Neural progenitor cell (in vitro differentiated cells): ENCODE measurements around the gene ATP13A1. TPM values are rescaled to one million over a fixed set of nuclear protein-coding genes. Genes with fewer than 3 reads are reported as not detected.

Experiments
- DNase-seq: peaks from one replicate; pipeline ENCODE4 v3.0.0-alpha.2; 2016; ENCODE audit warnings: low spot score
- H2AFZ ChIP-seq: fragments of 200-600 bp; sonication (generic); replicated peaks from 2 replicates; pipeline ENCODE4 v1.6.1; 2016; ENCODE audit warnings: antibody characterized with exemption
- H3F3A ChIP-seq: fragments of 200-600 bp; sonication (generic); 2 replicates; pipeline ENCODE4 v1.6.1; 2016; ENCODE audit warnings: antibody characterized with exemption, low read depth
- H3K27ac ChIP-seq: fragments of 200-600 bp; sonication (generic); 2 replicates; pipeline ENCODE4 v1.5.1; 2016; ENCODE audit warnings: mild to moderate bottlenecking
- H3K27me3 ChIP-seq: fragments of 200-600 bp; sonication (generic); 2 replicates; pipeline ENCODE4 v1.6.1; 2016; ENCODE audit warnings: mild to moderate bottlenecking, moderate library complexity
- H3K36me3 ChIP-seq: fragments of 200-600 bp; sonication (generic); 2 replicates; pipeline ENCODE4 v1.5.1; 2016
- H3K4me1 ChIP-seq: fragments of 200-600 bp; sonication (generic); 2 replicates; pipeline ENCODE4 v1.6.1; 2016; ENCODE audit warnings: mixed run types
- H3K4me2 ChIP-seq: fragments of 200-600 bp; sonication (generic); 2 replicates; pipeline ENCODE4 v1.6.1; 2016
- H3K4me3 ChIP-seq: fragments of 200-600 bp; sonication (generic); 2 replicates; pipeline ENCODE4 v1.5.1; 2016
- H3K79me2 ChIP-seq: fragments of 200-600 bp; sonication (generic); 2 replicates; pipeline ENCODE4 v1.6.1; 2016; ENCODE audit warnings: low read depth
- H3K9ac ChIP-seq: fragments of 200-600 bp; sonication (generic); 2 replicates; pipeline ENCODE4 v1.6.1; 2016
- H3K9me3 ChIP-seq: fragments of 200-600 bp; sonication (generic); 2 replicates; pipeline ENCODE4 v1.5.1; 2016; ENCODE audit warnings: low read depth
- H4K20me1 ChIP-seq: fragments of 200-600 bp; sonication (generic); 2 replicates; pipeline ENCODE4 v1.6.1; 2016; ENCODE audit warnings: low read depth
- H3K27ac Mint-ChIP-seq: 3 replicates; pipeline ENCODE4 v1.8.0; 2021; ENCODE audit warnings: mixed read lengths
- H3K27me3 Mint-ChIP-seq: 2 replicates; pipeline ENCODE4 v1.8.0; 2022; ENCODE audit warnings: low read depth, mild to moderate bottlenecking, inconsistent platforms, moderate library complexity, mixed read lengths; ENCODE audit not compliant: insufficient read depth
- H3K36me3 Mint-ChIP-seq: 3 replicates; pipeline ENCODE4 v1.8.0; 2021; ENCODE audit warnings: mixed read lengths
- H3K4me1 Mint-ChIP-seq: 3 replicates; pipeline ENCODE4 v1.8.0; 2021; ENCODE audit warnings: mixed read lengths
- H3K4me3 Mint-ChIP-seq: 3 replicates; pipeline ENCODE4 v1.8.0; 2021; ENCODE audit warnings: mild to moderate bottlenecking, moderate library complexity, mixed read lengths
- H3K9me3 Mint-ChIP-seq: 3 replicates; pipeline ENCODE4 v1.8.0; 2020; ENCODE audit warnings: mixed read lengths
- EZH2 ChIP-seq: fragments of 200-600 bp; sonication (generic); IDR thresholded peaks from 2 replicates; pipeline ENCODE4 v1.6.1; 2017; ENCODE audit warnings: antibody characterized with exemption, mild to moderate bottlenecking, moderate library complexity
- EZH2phosphoT487 ChIP-seq: fragments of 200-600 bp; sonication (generic); IDR thresholded peaks from 2 replicates; pipeline ENCODE4 v1.6.1; 2017; ENCODE audit warnings: antibody characterized with exemption
- total RNA-seq: library from RNA; depleted of rRNA; stranded (reverse); fragments of >200 nt; gene quantifications from 2 replicates; pipeline ENCODE4 v1.2.3, GENCODE V29; 2015; ENCODE audit warnings: low replicate concordance
- TF ChIP-seq, protein P1 (sequence below): fragments of 200-600 bp; sonication (generic); IDR thresholded peaks from 2 replicates; pipeline ENCODE4 v1.5.1; 2017; ENCODE audit warnings: antibody characterized with exemption, mild to moderate bottlenecking

Gene ATP13A1
- total RNA-seq, 1 donor from 2014 or later = 19.2 TPM

DNA sequence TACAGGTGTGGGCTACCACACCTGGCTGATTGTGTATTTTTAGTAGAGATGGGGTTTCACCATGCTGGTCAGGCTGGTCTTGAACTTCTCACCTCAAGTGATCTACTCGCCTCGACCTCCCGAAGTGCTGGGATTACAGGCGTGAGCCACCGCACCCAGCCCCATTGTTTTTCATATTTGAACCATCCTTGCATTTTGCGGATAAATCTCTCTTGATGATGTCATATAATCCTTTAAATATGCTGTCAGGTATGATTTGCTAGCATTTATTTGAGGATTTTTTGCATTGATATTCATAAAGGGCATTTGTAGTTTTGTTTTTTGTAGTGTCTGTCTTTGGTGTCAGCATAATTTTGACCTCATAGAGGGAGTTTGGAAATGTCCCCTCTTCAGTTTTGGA is 10.8 kb upstream of the ATP13A1 start:
- Histone ChIP-seq H3F3A (peaks cover 14% of the 10 kb centered on the region), H3K9me3 (no peaks in the 10 kb centered on the region), H2AFZ (no peak overlapping the region), H3K4me2 (no peak overlapping the region), H3K4me3 (no peak overlapping the region), H3K27me3 (no peaks in the 10 kb centered on the region), H3K4me1 (peaks cover 11% of the 10 kb centered on the region), H4K20me1 (no peaks in the 10 kb centered on the region), H3K9ac (no peak overlapping the region), H3K79me2 (peaks cover 81% of the 10 kb centered on the region), H3K27ac (no peak overlapping the region), H3K36me3 (peaks cover 18% of the 10 kb centered on the region)
- Mint-ChIP-seq H3K9me3 (peaks cover 66% of the 10 kb centered on the region), H3K4me3 (no peak overlapping the region), H3K27me3 (peaks cover 8% of the 10 kb centered on the region), H3K36me3 (peaks cover 56% of the 10 kb centered on the region), H3K4me1 (peaks cover 7% of the 10 kb centered on the region), H3K27ac (no peak overlapping the region)
- TF ChIP-seq, protein P1, sequence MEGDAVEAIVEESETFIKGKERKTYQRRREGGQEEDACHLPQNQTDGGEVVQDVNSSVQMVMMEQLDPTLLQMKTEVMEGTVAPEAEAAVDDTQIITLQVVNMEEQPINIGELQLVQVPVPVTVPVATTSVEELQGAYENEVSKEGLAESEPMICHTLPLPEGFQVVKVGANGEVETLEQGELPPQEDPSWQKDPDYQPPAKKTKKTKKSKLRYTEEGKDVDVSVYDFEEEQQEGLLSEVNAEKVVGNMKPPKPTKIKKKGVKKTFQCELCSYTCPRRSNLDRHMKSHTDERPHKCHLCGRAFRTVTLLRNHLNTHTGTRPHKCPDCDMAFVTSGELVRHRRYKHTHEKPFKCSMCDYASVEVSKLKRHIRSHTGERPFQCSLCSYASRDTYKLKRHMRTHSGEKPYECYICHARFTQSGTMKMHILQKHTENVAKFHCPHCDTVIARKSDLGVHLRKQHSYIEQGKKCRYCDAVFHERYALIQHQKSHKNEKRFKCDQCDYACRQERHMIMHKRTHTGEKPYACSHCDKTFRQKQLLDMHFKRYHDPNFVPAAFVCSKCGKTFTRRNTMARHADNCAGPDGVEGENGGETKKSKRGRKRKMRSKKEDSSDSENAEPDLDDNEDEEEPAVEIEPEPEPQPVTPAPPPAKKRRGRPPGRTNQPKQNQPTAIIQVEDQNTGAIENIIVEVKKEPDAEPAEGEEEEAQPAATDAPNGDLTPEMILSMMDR = no peak
- TF ChIP-seq EZH2phosphoT487 (no peak), EZH2 (no peak)
- no peak for DNase-seq

- Histone ChIP-seq H2AFZ (no peak overlapping the region), H3F3A (peaks cover 22% of the 10 kb centered on the region), H3K4me3 (no peak overlapping the region), H3K4me1 (peaks cover 14% of the 10 kb centered on the region), H3K79me2 (peaks cover 86% of the 10 kb centered on the region), H3K9ac (no peak overlapping the region), H3K9me3 (no peaks in the 10 kb centered on the region), H3K4me2 (no peak overlapping the region), H3K27ac (no peak overlapping the region), H3K27me3 (no peaks in the 10 kb centered on the region), H3K36me3 (peaks cover 4% of the 10 kb centered on the region), H4K20me1 (no peaks in the 10 kb centered on the region)
- DNase-seq = no peak
- Mint-ChIP-seq H3K9me3 (peaks cover 51% of the 10 kb centered on the region), H3K27me3 (peaks cover 13% of the 10 kb centered on the region), H3K4me1 (peaks cover 13% of the 10 kb centered on the region), H3K4me3 (no peak overlapping the region), H3K36me3 (peaks cover 41% of the 10 kb centered on the region), H3K27ac (no peak overlapping the region)
- TF ChIP-seq EZH2phosphoT487 (no peak), EZH2 (no peak)
- TF ChIP-seq, protein P1 = no peak
These were observed 9.3 kb upstream of the ATP13A1 start for GRCh38 chr19:19672816-19673215.

GRCh38 chr19:19670070-19670551 is 6.6 kb upstream of the ATP13A1 start:
- H3K4me1 ChIP-seq = peaks cover 14% of the 10 kb centered on the region
- peak overlapping the region; percentile 92 for H3K4me3 ChIP-seq
- Mint-ChIP-seq H3K36me3 (peaks cover 21% of the 10 kb centered on the region), H3K27me3 (peaks cover 12% of the 10 kb centered on the region), H3K9me3 (peaks cover 26% of the 10 kb centered on the region), H3K4me3 (peak overlapping the region; percentile 86), H3K4me1 (peaks cover 13% of the 10 kb centered on the region), H3K27ac (no peak overlapping the region)
- peak; percentile 66 for DNase-seq
- H3K9me3 ChIP-seq = no peaks in the 10 kb centered on the region
- H3K27me3 ChIP-seq = no peaks in the 10 kb centered on the region
- peak overlapping the region; percentile 84 for H3K4me2 ChIP-seq
- no peaks in the 10 kb centered on the region for H4K20me1 ChIP-seq
- H3K36me3 ChIP-seq = peaks cover 3% of the 10 kb centered on the region
- peak overlapping the region; percentile 91 for H3K9ac ChIP-seq
- H3K79me2 ChIP-seq = peaks cover 62% of the 10 kb centered on the region
- peaks cover 22% of the 10 kb centered on the region for H3F3A ChIP-seq
- no peak overlapping the region for H2AFZ ChIP-seq
- peak overlapping the region; percentile 65 for H3K27ac ChIP-seq
- TF ChIP-seq EZH2 = no peak
- no peak for TF ChIP-seq EZH2phosphoT487
- TF ChIP-seq, protein P1 = no peak
